Glomerular visceral epithelial cell (primary cell): ENCODE data around the gene HOXB4.

Experiments used
- DNase-seq: peaks from one replicate; pipeline ENCODE4 v3.0.0-alpha.2; 2016; ENCODE audit errors: extremely low spot score

Gene HOXB4

DNA sequence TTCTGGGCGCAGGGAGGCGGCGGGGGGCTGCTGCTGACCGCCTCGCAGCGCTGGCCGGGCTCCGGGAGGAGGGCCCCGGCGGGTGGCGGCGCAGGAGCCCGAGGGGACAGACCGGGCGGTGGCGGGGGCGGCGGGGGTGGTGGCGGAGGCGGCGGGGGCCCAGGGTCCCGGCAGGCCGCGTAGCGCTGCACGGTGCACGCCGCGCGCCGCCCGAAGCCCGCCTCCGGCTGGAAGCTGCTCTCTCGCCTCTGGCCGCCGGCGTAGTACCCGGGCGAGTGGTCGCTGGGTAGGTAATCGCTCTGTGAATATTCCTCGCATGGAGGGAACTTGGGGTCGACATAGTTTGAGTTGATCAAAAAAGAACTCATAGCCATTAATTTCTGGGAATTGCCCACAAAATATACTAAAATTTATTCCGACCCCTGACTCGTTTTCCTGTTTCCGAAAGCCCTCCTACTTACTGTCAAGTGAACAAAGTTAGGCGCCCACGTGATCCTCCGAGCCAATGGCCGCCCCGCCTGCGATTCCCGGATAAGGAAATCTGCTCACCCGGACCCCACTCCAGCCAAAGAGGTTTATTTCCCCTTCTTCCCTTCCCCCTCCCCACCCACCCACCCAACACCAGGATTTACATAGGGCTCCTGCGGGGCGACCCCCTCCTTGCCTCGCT, at the start of gene HOXB4:
Gene HOXB4 (minus strand): TSS at position 405 of the 670 bp plus-strand sequence. CDS start 31 bp downstream, at position 374.
- DNase-seq: peak; percentile 81

DNA sequence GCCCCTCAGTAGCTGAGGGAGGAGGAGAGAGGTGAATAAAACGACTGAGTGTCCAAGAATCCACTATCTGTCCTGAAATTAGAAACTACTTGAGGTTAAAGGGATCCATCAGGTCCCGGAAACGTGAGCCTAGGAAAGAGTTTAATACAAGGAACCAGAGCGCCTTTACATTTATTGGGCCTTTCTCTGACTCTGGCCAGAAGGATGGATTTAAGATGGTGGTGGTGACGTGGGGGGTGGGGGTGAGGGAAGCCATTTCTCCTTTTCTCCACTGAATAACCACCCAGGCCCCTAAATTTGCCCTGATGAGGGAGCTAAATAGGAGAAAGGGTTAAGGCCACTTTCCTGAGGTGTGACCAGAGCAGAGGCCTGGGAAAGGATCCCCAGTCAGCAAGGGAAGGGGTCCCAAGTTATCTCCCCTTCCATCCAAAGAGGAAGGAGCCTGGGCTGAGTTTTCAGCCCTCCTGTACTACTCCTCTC, 49.0 kb upstream of the HOXB4 start:
- no peak for DNase-seq

DNA sequence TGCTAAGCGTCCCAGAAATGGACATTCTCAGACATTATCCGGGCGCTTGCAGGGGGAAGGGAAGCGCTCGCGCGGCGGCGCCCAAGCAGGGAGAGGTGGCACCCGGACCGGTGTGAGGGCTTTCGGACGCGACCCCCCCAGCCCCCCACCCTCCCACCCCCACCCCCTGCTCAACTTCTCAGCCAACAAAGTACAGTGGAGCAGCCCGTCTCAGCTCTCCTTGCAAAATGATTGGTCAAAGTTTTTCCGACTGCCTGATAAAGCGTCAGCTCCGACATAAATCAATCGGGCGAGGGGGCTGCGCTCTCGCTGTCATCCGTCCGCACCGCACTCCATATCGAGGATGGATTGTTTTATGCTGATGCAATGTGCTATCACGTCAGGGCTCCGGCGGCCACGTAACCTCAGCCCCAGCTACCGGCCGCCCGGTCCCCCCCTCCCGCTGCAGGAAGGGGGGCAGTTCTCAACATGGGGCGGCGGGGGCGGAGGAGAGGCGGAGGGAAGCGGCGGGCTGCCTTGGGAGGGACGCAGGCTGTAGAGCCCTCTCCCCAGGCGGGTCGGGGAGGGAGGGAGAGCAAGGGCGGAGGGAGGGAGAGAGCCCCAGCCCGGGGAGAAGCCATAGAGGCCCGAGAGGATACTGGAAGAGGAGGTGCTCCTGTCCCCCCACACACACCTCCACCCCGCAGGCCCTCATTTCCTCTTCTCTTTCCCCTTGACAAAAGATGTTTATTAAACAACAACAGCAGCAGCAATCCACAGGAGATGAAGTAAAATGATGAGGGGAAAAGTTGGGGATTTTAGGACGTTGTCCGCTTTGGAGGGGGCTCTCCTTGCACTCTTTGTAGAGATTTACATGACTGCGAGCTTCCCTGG, 48.3 kb upstream of the HOXB4 start, which contains the start of gene HOXB9:
Gene HOXB9 (minus strand): TSS at position 114 of the 873 bp plus-strand sequence. CDS start 89 bp downstream, at position 25.
- DNase-seq: peak; percentile 96

DNA sequence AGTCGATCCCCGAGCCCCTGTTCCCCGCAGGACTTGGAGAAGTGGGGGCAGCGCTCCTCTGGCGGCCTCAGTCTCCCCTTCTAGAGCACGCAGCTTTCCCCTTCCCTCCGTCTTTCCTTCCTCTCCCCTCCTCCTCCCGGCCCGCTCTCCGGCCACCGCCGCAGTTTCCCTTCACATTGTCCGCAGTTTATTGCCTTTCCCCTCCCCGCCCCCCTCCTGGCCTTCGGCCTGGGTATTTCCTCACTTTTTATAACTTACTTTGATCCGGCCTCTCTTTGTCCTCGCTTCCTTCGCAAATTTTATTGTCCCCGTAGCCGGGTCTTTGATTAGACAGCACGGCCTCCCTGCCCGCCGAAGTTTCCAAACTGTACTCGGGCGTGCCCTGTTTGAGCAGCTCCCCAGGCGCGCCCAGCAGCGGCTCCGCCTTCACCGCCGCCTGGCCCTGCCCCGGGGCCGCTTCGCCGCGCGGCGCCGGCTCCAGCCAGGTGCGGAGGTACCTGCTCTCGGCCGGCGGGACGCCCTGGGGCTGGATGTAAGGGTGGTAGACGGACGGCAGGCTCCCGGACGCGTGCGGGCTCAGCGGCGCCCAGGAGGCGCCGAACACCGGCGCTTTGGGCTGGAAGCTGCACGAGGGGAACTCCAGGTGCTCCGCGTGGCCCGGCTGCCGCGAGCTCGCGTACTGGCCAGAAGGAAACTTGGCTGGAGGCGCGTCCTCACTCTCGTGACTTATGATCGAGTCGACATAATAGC, 47.5 kb upstream of the HOXB4 start:
- DNase-seq: peak; percentile 74

DNA sequence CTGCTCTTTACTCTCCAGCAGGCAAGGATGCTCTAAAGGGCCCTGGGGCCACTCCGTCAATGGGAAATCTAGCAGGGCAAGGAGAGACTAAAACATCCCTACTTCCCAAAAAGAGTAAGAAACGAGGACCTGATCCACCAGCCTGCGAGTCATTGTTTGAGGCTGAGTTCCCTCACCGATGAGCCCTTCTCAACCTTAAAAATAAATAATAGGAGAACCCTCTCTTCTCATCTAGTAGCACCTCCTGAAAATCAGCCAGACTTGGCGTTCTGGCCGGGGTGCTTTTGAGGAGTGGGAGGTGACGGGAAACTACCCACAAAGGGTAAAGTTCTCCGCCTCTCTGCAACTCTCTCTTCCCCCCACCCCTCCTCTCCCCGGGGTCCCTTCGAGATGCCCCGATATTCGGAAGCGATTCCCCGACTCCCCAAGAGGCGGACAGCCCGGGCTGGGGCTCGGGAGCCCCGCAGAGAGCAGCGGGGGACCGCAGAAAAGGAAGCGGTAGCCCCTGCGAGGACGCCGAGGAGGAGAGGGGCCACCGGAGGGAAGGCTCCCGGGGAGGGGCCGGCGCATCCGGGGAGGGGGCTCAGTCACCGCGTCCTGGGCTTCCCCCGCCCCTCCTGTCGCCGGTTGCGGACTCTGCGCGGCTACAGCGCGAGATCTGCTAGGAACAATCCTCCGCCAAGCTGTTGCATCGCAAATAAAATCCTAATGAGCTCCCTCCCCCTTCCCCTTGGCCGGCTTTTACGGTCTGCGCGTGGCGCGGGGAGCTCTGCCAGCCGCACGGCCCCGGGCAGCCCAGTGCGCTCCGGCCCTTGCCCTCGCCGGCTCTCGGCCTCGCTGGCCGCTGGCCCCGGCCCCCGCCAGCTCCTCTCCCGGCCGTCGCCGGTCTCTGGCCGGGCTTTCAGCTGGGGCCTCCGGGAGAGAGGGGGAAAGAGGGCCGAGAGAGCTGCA, 46.7 kb upstream of the HOXB4 start:
- peak; percentile 56 for DNase-seq

DNA sequence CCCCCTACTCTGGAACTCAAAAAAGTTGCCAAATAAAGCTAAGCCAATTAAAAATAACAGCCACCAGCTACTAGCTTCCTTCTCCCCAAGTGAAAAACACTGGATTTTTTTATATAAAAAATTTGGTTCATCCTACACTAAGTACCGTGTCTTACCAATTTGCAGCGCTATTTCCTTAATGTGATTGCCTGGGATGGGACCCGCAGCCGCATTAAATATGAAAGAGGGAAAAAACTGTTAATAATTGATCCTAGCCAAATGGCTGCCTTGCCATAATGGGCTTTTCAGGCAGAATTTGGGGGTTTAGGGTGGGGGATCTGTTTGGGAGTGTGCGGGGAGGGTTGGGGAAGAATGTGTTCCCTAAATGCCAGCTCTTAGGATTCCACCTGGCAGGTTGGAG, 46.0 kb upstream of the HOXB4 start:
- DNase-seq: no peak

DNA sequence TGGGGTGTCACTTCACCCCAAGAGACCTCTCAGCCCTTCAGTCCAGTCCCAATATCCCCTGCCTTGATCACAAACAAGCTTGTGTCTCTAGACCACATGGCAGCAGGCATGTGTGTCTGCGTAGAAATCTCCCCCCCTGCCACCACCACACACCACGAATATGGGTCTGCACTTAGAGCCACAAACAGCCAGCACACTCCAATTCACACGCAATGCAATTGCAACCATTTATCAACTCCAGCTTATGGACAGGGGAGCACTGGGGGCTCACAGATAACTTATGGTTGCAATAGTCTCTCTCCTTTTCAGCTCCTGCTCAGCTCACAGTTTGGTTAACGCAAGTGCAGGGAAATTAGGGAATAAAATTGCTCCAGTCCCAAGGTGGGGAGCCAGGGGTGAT, 45.4 kb upstream of the HOXB4 start:
- no peak for DNase-seq

DNA sequence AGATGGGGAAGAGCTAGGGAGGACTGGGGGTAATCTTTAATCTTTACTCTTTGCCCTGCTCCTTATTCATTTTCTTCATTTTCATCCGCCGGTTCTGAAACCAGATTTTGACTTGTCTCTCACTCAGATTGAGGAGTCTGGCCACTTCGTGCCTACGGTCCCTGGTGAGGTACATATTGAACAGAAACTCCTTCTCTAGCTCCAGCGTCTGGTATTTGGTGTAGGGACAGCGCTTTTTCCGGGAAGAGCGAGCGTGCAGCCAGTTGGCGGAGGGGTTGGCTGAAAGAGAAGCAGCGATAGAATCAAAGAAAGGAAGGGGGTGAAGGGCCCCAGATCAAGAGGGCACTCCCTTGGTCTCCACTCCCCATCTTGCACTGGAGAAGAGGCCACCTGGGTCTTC, 44.7 kb upstream of the HOXB4 start:
- no peak for DNase-seq

DNA sequence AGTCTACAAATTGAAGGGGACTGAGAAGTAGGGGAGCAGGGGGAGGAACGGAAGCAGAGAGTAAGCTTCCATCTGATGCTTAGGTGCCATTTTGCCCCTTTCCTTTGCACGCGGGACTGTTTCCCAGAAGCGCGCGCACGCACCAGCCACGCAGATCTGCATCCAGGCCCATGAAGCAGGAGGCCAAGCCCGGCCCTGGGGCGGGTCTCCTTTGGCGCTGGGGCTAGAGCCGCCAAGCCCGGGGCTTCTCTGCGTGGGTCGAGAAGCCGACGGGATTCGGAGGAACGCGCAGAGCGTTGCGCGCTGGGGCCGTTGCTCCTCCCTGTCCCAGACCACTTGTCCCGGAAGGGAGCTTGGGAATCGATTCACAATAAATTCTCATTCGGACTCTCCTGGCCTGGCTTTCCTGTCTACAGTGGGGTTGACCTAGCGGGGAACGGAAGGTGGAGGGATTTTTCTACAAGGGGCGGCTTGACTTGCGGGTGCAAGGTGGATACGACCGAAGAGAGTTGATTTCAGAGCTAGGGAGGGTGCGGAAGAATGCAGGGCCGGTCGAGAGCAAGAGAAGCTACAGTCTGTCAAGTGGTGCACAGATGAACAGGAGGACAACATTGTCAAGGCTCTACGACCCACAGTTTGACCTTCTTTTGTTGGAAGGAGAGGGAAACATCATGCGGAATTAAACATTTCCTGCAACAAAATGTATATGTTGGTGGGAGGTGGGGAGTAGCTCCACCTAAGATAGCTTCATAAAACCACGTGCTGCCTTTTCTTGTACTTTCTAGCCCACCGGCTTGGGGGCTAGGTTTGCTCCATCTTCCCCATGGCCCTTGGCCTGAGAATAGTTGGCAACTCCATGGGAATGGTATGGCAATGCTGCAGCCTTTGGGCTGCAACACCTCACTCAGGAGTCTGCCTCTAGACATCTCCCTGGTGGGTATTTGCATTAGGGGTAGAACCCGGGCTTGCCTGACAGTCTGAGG, 43.6 kb upstream of the HOXB4 start:
- DNase-seq: no peak

DNA sequence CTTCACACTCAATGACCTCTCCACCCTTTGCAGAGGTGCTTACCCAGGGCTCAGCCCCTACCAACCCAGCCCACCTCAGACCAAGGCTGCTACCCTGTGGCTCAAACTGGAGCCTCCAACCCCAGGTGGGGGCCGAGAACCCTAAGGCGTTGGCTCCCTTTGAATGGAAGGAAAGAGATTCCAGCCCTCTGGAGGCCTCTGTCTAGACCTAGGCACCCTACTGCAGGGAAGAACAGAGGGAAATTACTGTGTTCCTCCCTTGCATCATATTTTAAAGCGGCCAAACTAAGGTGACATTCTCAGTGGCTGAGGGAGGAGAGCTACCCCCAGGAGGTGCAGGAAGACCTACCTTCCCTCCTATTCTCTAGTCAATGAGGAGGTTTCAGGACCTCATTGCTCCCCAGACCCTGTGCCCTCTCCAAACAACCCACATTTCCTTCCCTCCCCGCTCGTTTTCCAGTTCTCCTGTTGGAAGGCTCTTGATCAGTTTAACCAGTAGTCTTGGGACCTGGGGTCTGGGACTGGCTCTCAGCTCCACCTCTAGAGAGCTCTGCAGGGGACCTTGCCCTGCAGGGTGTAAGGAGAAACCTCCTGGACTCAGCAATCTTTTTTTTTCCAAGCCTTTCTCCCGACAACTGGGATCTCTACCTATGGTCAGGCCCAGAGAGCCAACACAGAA, 42.5 kb upstream of the HOXB4 start:
- no peak for DNase-seq

DNA sequence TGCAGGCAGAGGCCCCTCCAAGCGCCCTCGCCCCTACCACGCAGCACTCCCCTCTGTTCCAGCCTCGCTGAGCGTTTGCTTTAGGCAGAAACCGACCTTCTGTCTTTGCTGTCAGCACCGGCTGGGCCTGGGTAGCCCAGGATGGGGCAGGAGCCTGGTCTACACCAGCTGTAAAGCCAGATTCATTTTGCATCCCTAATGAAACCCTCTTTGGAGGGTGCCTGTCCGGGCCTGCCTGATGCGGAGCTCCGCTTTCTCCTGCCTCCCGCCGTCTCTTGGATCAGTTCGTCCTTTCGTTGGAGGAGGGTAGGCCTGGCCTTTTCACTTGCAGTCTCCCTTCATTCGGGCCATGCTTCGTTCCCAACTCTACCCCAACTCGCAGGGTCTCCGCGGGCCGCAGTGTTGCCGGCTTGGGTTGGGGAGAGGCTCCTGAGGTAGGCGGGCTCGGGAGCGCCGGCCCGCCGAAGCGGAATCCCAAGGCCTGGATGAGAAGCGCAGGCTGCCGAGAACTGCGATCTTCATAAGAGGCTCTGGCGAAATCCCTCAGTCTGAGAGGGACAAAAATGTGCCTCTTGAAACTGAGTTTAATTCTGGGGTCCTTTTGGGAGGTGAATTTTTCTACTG, 41.8 kb upstream of the HOXB4 start:
- DNase-seq: no peak

DNA sequence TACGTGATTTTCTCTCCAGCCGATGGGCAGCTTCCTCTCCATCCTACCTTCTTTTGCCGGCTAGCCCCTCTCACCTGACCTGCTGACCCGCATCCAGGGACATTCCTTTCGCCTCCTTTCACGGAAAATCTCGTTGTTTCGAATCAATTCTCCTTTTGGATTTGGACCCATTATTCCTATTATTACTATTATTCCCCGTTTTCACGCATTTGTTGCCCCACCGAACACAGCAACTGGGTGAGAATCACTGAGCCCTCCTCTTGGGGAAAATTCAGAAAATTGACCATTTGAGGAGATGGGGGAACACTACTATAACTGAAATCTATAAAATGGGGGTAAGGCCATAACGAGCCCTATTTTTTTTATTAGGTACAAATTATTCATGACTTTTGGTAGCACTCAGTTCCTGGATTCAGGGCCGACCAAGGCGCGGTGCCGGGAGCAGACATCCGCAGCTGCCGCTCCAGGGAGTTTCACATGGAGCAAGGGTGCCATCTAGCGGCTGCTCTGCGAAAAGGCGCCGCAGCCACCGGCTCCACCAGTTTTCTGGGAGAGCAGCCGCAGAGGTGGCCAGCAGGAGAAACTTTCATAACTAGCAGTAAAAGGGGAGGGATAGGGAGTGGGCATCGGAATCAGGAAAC, 40.2 kb upstream of the HOXB4 start:
- DNase-seq: peak; percentile 91

DNA sequence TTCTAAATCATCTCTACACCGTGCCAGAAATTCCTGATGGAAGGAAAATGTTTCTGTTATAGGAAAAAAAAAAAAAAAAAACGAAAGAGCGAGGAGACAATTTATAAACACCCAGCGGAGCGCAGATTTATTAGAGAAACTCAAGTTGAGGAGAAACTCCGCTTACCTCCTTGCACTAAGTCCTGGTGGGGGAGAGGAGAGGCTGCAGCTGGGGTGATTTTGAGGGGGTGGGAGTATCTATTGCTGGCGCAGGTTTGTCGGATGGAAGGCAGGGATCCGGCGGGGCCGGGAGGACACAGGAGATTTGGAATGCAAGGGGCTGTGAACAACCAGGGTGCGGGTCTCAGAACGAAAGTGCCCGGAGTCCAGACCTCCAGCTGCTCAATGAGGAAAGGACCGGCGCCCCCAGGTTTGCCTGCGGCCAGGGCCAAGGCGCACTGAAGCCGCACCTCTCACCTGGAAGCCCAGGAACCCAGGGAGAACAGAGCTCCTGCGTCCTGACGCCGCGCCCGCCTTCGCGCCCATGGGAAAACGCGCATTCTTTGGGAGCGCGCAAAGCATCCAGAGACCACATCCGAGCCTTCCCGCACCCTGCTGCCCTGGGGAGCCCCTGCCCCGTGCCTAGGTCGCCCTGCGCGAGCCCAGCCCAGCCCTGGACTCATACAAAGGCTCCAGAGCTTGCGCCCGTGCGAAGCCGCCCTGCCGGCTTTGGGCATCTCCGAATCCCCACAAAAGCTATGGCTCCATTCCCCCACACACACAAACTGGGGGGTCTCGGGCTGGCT, 39.5 kb upstream of the HOXB4 start:
- DNase-seq: no peak

DNA sequence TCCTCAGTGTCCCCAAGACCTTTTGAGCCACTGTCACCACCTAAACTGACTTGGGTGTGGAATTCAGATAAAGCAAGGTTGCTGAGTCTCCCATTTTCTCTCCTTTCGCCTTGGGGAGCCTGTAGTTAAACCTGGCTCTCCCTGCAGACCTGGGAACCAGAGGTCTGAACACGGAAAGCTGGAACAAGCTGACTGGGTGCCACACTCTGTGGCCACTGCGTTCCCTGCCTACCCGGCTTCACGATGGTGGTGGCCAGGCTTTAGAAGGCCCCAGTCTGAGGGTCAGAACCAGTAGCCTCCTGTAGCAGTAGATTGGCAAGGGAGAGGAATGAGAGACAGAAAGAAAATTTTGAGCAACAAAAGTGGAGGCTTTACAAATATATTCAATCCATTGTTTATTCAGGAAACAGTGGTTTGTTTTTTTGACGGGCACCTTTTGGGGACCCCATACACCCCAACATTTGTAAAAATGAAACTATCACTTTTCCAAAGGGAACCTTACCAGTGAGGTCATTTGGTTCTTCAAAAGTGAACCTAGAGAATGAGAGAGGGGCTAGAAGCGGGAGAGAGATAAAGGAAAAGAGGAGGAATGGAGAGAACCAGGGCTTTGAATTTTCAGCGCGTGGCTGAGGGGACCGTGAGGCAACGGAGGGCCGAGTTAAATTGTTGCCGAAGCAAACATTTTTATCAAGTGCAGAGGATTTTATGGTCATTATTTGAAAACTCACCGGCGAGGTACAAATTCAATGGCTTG, 38.7 kb upstream of the HOXB4 start:
- DNase-seq: no peak

DNA sequence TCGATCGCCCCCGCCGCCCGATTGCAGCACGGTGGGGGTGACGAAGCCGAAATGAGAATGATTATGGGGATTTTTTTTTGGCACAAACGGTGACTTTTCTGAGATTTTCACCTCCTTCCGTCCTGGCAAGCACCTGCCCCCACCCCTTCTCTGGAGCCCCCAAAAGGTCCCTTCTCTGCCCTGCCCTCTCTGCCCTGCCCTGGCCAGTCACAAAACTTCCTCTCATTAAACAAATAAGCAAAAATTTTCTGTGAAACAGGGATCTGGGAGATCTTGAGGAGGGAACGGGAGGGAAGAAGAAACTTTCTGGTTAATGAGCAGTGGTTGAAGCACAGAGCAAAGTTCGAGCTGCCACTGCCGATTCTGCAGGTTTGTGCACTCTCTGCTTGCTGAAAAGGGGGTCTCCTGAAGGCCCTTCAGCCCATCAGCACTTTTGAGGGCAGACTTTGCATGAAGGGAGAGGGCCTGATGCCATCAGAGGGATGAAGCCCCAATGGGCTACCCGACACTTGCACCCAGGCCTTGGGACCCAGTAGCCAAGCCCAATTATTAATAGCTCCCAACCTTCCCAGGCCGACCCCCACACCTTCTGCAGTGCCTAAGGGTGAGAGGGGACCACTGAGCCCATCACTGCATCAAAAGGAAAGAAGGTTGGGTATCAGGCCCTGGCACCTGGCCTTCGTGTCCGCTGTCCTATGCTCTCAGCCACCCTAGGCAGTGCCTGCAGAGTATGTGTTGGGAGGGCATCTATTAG, 38.0 kb upstream of the HOXB4 start:
- DNase-seq: no peak
